Amniotic epithelial cell (primary cell): ENCODE measurements around the gene LSMEM2.

Source experiments
- DNase-seq: peaks from one replicate; pipeline ENCODE4 v3.0.0-alpha.2; 2010; ENCODE audit warnings: low read depth

Gene LSMEM2

DNA sequence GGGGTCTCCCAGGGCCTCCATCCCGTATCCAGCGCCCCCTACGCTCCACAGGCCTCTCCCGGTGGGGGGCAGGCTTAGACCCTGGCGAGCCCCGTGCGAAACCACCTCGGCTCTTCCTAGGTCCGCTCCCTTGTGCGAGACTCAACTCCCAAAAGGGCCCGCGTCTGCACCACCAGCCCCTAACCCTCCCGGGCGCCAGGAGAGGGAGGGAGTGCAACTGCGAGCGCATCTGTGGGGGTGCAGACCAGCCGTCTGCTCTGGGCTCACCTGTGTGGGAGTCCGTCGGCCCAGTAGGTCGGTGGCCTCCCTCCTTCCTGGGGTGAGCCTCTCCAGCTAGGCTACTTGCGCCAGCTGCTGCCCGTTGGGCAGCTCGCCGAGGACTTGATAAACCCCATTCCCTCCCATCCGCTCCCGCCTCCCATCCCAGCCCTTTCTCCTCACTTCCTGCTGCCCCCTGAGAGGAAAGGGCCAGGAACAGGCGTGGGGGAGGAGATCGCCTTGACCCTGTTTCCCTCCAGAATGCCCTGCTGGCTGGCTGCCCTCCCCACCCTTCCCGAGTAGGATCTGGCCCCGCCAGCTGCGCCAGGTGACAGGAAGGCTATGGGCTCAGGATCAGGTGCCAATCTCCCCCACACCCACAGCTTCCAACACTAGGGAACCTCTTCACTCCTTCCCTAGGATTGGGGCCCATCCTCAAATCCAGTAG is 43.7 kb downstream of the LSMEM2 start, which contains the start of gene HYAL2:
HYAL2 (minus strand) TSS at position 360 of the 706 bp plus-strand sequence. CDS start 2,256 bp downstream, outside the sequence.
- DNase-seq: no peak

DNA sequence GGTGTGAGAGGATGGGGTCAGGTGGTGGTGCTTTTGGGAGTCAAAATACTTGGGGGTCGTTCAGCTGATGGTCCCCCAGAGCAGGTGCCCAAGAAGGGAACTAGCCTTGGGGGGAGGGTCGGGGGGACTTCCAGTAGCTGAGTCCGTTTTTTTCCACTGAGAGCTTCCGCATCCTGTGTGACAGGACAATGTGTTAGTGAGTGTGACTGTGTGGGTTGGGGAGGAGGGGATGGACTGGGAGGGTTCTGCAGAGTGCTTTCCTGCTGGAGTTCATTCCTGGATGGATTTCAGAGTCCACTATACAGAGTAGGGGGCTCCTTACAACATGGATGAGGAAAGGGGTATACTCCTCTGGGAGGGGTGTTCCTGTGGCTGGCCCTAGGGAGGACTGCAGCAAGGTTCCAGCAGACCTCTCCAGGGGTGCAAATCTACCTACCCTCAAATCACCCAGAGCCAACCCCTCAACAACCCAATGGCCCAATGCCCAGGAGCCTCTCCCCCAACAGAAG is 44.3 kb downstream of the LSMEM2 start:
- DNase-seq: no peak

DNA sequence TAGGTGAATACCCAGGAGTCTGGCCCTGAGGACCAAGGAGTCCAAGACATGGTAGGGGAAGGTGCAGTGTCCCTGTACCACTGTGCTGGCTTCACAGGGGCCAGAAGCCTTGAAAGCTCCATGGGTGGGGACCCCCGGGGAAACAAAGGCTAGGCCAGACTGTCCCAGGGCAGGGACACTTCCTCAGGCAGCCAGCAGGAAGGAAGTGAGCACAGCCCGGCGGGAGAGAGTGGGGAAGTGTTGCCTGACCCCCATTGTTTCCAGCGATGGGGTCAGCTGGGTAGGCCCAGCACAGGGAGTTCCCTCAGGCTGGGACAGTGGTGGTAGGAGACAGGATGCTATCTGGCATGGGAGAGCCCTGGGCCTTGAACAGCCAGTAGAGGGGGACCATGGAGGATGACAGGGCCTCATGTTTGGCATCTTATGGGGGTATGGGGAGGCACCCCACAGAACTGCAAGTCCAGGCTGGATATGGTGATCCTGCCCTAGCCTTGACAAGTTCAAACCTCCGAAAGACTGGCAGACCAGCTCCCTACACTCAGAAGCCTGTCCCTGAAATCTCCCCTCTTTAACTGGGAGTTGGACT is 44.8 kb downstream of the LSMEM2 start:
- no peak for DNase-seq

DNA sequence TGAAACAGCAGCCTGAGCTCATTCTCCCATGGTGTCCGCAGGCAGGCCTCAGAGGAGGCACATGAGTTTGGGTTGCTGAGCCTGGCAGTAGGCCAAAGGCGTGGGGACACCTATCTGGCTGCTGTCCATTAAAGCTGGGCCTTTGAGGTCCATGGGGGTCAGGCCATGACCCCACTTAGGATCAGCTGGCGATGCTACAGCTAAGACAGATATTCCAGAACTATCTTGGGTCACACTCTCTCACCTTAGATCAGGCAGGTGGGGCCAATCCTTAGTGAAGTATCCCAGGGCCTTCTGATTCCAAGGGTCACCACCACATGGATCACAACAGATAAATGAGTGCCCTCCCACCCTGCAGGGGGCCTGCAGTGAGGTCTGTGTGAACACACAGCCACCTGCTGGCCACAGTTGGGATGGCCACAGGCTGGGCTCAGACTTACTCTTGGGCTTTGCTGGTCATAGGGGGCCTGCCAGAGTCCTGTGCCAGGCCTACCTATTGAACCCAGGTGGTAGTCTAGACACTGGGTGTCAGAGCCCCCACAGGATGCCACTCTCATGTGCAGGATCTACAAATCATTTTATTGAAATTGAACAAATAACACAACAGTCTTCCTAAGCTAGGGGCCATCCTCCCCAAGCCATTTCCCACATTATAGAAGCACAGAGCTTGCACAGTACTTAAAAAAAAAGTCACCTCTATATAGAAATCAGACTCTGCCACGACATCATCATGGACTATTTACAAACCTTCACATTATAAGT is 45.6 kb downstream of the LSMEM2 start:
- peak; percentile 52 for DNase-seq

DNA sequence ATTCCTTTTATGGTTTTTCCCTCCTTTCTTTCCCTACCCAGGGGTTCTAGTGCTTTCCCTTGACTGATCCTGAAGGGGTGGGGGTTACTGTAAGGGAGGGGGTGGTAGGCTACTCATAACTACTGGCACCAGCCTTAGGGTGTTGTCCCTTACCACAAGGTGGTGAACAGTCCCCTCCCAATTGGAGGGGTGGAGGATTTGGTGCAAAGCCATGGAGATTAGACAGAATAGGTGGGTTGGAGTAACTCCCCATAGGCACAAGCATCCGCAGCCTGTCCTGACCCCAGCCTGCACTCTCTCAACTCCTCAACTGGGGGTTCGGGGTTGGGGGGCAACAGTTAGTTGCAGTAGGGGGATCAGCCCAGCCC is 46.2 kb downstream of the LSMEM2 start:
- DNase-seq: no peak

DNA sequence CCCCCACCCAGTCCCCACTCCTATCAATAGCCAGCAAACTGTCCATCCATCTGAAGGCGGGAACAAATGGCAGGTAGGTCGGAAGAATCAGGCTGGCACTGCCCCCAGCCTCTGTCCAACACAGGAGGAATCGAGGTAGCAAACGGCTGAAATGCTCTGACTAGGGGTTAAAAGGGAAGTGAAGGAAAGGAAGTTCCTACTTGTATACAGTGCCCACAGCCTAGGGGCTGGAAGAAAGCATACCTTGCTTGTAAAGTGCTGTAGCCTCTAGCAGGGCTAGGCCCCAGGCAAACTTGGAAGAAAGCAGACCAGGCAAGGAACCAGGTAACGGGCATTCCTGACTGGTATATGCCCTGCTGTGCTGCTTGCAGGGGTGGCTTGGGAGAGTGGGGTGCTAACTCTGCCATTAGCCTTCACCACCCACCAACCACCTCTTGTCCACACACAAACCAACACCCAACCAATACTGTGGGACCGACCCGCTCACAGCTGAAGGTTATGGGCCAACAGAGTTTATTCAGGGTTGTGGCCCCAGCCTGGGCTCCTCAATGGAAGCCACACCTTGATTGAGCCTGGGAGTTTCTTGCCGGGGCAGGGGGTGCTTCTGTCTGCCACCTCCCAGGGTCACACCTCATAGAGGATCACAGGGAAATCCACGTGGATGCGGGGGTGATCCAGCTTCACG is 46.8 kb downstream of the LSMEM2 start:
- DNase-seq: no peak

DNA sequence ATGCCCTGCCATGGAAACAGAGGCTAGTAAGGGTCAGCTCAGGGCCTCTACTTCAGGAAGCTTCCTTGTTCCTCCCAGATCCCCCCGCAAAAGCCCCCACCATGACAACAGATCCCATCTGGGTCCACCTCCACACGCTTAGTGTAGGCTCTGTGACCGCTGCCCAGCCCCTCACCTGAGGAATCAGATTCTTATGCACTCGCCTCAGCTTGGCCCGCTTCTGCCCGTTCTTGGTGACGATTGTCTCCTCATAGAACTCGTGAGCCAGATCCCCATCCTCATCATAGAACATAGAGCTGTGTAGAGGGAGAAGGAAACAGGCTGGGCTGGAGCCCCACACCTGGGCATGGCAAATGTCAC is 47.3 kb downstream of the LSMEM2 start:
- no peak for DNase-seq

DNA sequence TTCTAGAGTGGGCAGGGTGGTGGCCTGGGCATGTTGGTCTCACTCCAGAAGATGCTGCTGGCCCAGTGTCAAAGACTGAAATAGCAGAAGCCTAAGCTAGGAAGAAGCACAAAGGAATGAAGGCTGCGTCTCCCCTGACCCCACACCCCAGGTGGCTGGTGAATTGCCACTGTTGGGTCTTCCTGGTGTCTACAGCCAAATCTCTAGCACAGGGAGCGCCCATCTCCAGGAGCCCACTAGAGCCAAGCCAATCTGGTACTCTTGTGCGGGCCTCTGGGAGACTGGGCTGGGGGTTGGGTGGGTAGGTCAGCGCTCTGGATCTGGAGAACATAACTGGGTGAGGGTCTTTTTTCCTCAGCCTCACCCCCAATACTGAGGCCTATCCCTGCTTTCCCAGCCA is 48.2 kb downstream of the LSMEM2 start:
- no peak for DNase-seq

DNA sequence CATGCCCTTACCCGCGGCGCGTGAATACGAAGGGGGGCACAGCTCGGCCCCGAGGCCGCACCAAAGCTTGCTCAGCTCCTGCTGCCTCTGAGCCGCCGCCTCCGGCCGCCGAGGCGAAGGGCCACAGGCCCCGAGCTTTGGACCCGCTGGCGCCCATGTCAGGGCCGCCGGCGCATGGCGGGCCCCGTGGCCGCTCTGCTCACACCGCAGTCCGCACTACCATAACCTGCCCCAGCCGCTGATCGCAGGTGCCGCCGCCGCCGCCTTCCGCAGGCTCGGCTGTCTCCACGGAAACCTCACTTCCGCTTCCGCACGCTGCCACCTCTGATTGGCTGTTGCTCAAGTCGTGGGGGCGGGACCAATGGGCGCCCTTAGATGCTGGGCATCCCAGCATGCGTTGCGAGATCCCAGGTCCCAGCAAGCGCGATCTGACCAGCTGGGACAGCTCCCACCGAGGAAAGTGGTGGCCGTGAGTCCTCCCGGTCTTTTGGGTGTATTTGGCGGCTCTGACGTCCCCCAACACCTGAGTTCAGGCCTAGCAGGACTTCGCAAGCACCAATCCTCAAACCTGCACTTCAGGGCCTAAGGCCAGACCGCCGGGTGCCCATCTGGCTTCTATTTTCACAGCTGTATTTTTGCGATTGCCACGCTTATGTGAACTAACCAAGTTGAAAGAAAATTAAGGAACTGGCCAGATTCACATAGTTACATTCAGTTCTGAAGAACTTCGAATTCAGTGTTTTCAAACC is 49.2 kb downstream of the LSMEM2 start, which contains the start of gene TUSC2:
TUSC2 (minus strand) TSS at position 281 of the 749 bp plus-strand sequence; CDS start at position 157, 124 bp downstream.
- peak; percentile 90 for DNase-seq

DNA sequence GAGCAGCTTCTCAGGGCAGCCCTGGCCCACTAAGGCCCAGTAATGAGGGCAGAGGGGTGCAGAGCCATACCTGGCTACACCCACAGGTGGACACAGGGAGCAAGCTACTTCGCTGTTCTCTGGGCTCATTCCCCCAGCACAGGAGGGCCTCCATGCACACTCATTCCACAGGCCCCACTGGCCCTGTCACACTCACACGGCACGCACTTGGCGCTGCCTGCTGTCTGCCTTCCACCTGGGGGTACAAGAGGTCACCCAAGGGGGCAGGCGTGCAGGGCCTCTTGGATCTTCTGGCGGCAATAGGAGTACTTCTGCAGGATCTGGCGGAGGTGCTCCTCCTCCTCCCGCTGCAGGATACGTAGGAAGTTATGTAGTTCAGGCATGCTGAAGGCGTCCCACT is 51.4 kb downstream of the LSMEM2 start:
- DNase-seq: no peak

DNA sequence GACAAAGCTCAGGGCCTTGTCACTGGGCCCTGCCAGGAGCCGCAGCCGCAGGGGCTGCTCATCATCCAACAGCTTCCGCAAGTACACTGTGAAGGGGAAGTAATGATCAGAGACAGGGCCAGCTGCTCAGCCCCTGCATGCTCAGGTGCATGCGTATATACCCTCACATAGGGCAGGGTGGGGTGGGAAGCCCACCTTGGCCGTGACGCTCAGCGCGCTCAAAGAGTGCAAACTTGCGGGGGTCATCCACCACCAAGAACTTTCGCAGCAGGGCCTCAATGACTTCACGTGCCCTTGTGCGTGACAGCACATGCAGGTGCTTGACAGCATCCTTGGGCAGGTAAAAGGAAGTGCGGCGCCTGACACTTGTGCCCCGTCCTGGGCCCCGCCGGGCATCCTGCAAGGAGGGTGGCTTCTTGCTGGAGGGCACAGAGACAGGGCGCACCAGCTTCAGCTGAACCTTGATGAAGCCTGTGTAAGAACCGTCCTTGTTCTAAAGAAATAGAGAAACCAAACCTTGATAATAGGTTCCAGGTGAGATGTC is 52.5 kb downstream of the LSMEM2 start:
- no peak for DNase-seq

DNA sequence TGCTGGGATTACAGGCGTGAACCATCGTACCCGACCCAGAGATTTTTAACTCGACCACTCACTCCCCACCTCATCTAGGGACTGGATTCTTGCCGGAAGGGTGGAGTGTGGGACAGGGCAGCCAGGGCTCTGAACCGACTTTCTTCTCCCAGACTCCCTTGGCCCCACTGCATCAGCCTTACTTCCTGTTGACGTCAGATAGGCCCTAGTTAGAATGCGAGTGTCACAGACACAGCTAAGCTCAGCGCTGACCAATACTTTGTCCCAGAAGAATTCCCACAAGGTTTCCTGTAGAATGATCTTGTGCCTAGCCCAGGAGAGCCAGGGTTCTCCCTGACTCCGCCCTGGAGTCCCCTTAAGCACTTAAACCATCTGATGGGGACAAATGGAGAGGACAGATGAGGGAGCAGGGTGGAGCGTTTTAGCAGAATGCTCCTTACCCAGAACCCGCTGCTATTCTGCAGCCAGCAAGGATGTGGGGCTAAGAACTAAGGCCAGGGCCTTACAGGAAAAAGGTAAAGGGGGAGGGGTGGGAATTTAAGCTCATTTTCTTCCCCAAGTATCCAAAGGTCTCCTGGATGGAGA is 54.9 kb downstream of the LSMEM2 start:
- DNase-seq: peak; percentile 38

DNA sequence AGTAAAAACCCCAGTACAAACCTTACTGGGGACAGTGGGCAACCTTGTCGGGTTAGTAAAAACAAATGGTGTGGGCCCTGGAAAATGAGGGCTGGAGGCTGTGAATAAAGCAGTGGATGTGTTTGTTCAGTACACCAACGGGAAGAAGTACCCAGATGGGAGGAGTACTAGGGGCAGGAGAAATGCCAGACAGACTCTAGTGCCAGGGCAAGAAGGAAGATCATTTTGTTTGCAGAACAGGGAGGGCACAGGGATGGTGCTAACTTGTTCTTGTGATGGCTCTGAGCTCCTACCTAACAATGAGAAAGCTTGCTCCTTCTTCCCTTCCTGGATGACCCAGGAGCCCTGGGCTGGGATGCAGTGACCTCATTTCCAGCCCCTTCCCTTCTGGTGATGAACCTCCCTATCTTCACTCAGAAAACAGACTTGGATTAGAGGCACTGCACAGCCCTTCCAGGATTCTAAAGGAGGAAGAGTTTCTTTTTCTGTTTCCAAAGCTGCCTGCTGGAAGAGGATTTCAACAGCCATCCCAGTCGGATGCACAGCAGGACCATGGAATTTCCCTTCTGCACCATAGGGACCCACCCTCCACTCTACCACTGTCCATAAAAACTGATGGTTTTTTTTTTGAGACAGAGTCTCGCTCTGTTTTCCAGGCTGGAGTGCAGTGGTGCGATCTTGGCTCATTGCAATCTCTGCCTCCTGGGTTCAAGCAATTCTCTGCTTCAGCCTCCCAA is 55.6 kb downstream of the LSMEM2 start:
- no peak for DNase-seq

DNA sequence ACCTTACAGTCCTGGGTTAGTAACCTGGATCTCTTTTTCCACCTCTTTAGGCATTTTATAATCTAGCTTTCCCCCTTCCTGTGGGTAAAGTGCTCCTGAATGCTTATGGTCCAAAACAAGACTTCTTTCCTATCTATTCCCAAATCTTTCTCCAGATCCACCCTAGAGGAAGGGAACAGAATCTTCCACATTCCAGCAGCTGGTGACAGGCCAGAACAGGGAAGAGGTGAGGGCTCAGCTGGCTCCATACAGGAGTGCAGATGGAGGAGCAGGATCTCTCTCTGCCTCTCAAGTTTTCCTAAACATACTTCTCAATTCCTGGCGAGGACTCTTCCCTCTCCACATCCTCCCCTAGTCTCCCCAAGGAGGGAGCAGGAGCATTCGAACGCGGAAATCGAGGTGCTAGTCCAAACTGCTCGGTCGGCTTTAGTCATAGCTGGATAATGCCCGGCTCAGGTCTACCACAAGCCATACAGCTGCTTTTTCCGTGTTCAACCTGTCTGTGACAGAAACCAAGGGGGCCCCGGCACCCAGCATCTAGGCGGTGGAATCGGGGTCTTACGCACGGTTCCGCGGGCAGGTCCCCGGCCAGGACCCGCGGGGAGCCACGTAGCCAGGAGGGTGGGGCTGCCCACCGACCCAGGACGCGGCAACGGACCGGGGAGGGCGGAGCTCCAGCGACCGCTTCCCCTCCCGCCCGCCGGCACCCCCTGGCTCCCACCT is 57.7 kb downstream of the LSMEM2 start:
- no peak for DNase-seq

DNA sequence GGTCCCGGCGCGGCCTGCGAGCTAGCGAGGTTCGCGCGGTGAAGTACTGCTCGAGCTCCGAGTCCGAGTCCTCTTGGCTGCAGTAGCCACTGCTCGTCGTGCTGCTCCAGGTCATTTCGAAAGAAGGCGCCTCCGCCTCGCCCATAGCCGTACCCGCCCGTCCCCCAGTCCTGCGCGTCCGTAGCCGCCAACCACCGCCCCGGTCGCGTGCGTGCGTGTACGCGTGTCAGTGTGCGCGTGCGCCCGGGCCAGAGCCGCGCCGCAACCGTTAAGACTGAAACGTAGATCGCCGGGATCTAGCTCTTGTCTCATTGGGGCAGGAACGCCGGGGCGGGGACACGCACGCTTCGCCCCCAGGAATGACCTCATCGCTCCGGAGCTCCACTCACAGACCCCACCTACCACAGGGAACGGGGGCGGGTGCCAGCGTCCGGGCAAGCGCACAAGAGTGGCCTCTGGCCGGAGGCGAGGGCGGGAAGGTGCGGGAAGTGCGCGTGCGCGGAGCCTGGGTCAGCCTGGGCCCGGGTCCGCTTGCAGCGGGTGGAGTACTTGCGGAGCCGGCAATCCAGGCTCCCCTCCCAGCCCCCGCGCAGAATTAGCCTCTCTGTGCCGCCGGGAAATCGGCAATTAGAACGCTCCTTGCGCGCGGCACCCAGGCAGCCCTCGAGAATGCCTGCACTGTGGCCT is 58.4 kb downstream of the LSMEM2 start:
- DNase-seq: peak; percentile 99
